Ovary (tissue), 3 donors: ENCODE measurements around the gene PLS1.

Experiments used
- CTCF ChIP-seq, 3 donors: fragments of 450-650 bp in 2 of 3; fragments of 200-600 bp in 1 of 3; IDR thresholded peaks; one replicate each; pipeline versions ENCODE4 v1.5.1 to v1.8.0; 2016 to 2022; ENCODE audit warnings: antibody characterized with exemption in 3 of 3, mild to moderate bottlenecking in 1 of 3
- POLR2A ChIP-seq: fragments of 450-650 bp; IDR thresholded peaks from one replicate; pipeline ENCODE4 v1.6.1; 2017; ENCODE audit warnings: antibody characterized with exemption, mild to moderate bottlenecking, moderate library complexity
- donor health status: DM: no; HTN: no; CAD: no.

- no peak for TF ChIP-seq CTCF (IDR thresholded peaks at IDR 0.05)
- no peak for TF ChIP-seq POLR2A
Observed at GRCh38 chr3:142568393-142569017, 27.7 kb upstream of the PLS1 start.
